GM12878 (cell line): Measurements from ENCODE around the gene SPINDOC. TPM values are rescaled to one million over a fixed set of nuclear protein-coding genes. Genes with fewer than 3 reads are reported as not detected.

Experiments
- ATAC-seq: fragments of 200-7000 bp; cut with Tn5 transposase; 3 replicates; pipeline ENCODE4 v1.9.1; 2020; ENCODE audit warnings: mild to moderate bottlenecking, moderate library complexity
- BruUV-seq: library from RNA; stranded (reverse); fragments of 400-500 nt; replicated peaks from 2 replicates; lab custom pipeline; 2021; lab: Mats Ljungman, UMichigan
- CTCF ChIA-PET: fragments of 300-600 bp; sonication (Branson Sonifier 250); formaldehyde crosslinking; extraction: SDS; loops from one replicate; lab custom pipeline; 2021; ENCODE audit warnings: inconsistent platforms; lab: Yijun Ruan, JAX
- POLR2A ChIA-PET: fragments of 350-600 bp; formaldehyde crosslinking; extraction: SDS; loops from one replicate; lab custom pipeline; 2021; ENCODE audit warnings: inconsistent platforms; lab: Charles Lee
- RAD21 ChIA-PET: fragments of 300-600 bp; sonication (Branson Sonifier 250); formaldehyde crosslinking; loops from one replicate; lab custom pipeline; 2023; ENCODE audit warnings: antibody characterized with exemption; ENCODE audit not compliant: unreplicated experiment; lab: Charles Lee
- SMC1A ChIA-PET: fragments of 300-600 bp; sonication (Branson Sonifier 250); formaldehyde crosslinking; loops from one replicate; lab custom pipeline; 2023; ENCODE audit not compliant: unreplicated experiment, uncharacterized antibody; lab: Charles Lee
- DNase-seq: peaks from one replicate; pipeline ENCODE4 v3.0.0-alpha.2; 2011; ENCODE audit warnings: low read depth, low spot score
- FAIRE-seq: peaks from 3 replicates; lab custom pipeline; 2011; peaks lifted over from hg19 to GRCh38; lab: Jason Lieb, UNC
- H2AFZ ChIP-seq: 2 replicates; pipeline ENCODE4 v1.6.0; 2011; ENCODE audit warnings: low read depth, low read length, control low read depth; ENCODE audit not compliant: control insufficient read depth
- H3K27ac ChIP-seq: 2 replicates; pipeline ENCODE4 v1.5.1; 2011; ENCODE audit warnings: control low read depth; ENCODE audit not compliant: control insufficient read depth, insufficient read depth
- H3K27me3 ChIP-seq, 2 experiments: replicated peaks in 1 of 2; 2 replicates each; pipeline versions ENCODE4 v1.6.0 to v1.6.1; 2011; ENCODE audit warnings: low read length in 1 of 2; ENCODE audit not compliant: control insufficient read depth in 2 of 2, insufficient read depth in 2 of 2
- H3K36me3 ChIP-seq, 2 experiments: 2 replicates each; pipeline ENCODE4 v1.5.1; 2011; ENCODE audit warnings: low read length in 1 of 2; ENCODE audit not compliant: control insufficient read depth in 2 of 2, insufficient read depth in 2 of 2
- H3K4me1 ChIP-seq: 2 replicates; pipeline ENCODE4 v1.6.1; 2011; ENCODE audit warnings: mild to moderate bottlenecking, low read length, moderate library complexity, mixed read lengths; ENCODE audit not compliant: control insufficient read depth, insufficient read depth
- H3K4me2 ChIP-seq: 2 replicates; pipeline ENCODE4 v1.6.0; 2011; ENCODE audit warnings: control low read depth; ENCODE audit not compliant: control insufficient read depth, insufficient read depth
- H3K4me3 ChIP-seq: fragments of 200-600 bp; sonication (generic); 2 replicates; pipeline ENCODE4 v1.5.1; 2016
- H3K79me2 ChIP-seq: 2 replicates; pipeline ENCODE4 v1.6.0; 2011; ENCODE audit warnings: low read length; ENCODE audit not compliant: control insufficient read depth, insufficient read depth
- H3K9ac ChIP-seq: 2 replicates; pipeline ENCODE4 v1.8.0; 2011; ENCODE audit warnings: low read length, control low read depth, mixed read lengths; ENCODE audit not compliant: control insufficient read depth, insufficient read depth
- H3K9me3 ChIP-seq: replicated peaks from 3 replicates; pipeline ENCODE4 v1.5.1; 2011; ENCODE audit warnings: mild to moderate bottlenecking, low read length; ENCODE audit not compliant: control insufficient read depth, insufficient read depth
- H4K20me1 ChIP-seq: 2 replicates; pipeline ENCODE4 v1.6.0; 2011; ENCODE audit not compliant: control insufficient read depth, insufficient read depth
- ASH2L ChIP-seq: fragments of 300-600, 200-600 bp; sonication (generic); IDR thresholded peaks from 2 replicates; pipeline ENCODE4 v1.6.1; 2017; ENCODE audit warnings: low read depth, mild to moderate bottlenecking, borderline replicate concordance
- BCL11A ChIP-seq: IDR thresholded peaks from 2 replicates; pipeline ENCODE4 v1.6.1; 2011; ENCODE audit warnings: low read depth, low read length
- CHD1 ChIP-seq: IDR thresholded peaks from 2 replicates; pipeline ENCODE4 v1.6.1; 2012; ENCODE audit warnings: low read depth, low read length, improper control_type of control experiment
- CHD4 ChIP-seq: fragments of 200-600 bp; sonication (generic); IDR thresholded peaks from 2 replicates; pipeline ENCODE4 v1.6.1; 2016; ENCODE audit warnings: mild to moderate bottlenecking
- FOXK2 ChIP-seq: fragments of 450-650 bp; IDR thresholded peaks from 2 replicates; pipeline ENCODE4 v1.6.1; 2017; ENCODE audit warnings: mild to moderate bottlenecking, moderate library complexity
- IKZF2 ChIP-seq, 2 experiments: fragments of 450-650 bp; IDR thresholded peaks; 2 replicates each; pipeline ENCODE4 v1.6.1; 2017; ENCODE audit warnings: mild to moderate bottlenecking in 2 of 2, moderate library complexity in 2 of 2
- LARP7 ChIP-seq: fragments of 450-650 bp; IDR thresholded peaks from 2 replicates; pipeline ENCODE4 v1.6.1; 2017; ENCODE audit warnings: mild to moderate bottlenecking
- MTA3 ChIP-seq: IDR thresholded peaks from 2 replicates; pipeline ENCODE4 v1.6.1; 2012; ENCODE audit warnings: low read length, inconsistent platforms, borderline replicate concordance
- WGBS: methylation state at CpG from one replicate; pipeline ENCODE4 v1.1.6; 2016; ENCODE audit warnings: low lambda C conversion rate; ENCODE audit not compliant: insufficient replicate concordance, insufficient coverage; ENCODE audit errors: missing lambda C conversion rate; 5-methylcytosine and 5-hydroxymethylcytosine counted together
- in situ Hi-C: fragments of 300-500 bp; cut with MboI; formaldehyde crosslinking; loops from 9 replicates; pipeline ENCODE4 v1.14.3; 2018; ENCODE audit warnings: mixed read lengths
- intact Hi-C: fragments of 100-400 bp; cut with micrococcal nuclease; formaldehyde crosslinking; loops from one replicate; pipeline ENCODE4 v1.14.2; 2022; ENCODE audit not compliant: unreplicated experiment
- polyA plus RNA-seq, 11 experiments: library from polyadenylated mRNA; depleted of rRNA in 4 of 11; unstranded in 6 of 11; stranded (reverse) in 5 of 11; fragments of >200 nt; fragmentation: Nextera tagmentation in 4 of 11; fragmentation: Illumina TruSeq in 1 of 11; extraction: Ambion mirVana in 4 of 11; extraction: Trizol in 1 of 11; gene quantifications; 1 replicate in 1 of 11; 2 replicates in 10 of 11; pipeline versions ENCODE4 v1.2.1 to v1.2.3, GENCODE V29; 2011 to 2016; ENCODE audit warnings: inconsistent platforms in 2 of 11, missing spikeins in 2 of 11, low read depth in 1 of 11
- total RNA-seq, 4 experiments: library from RNA; depleted of rRNA in 3 of 4; stranded (reverse); fragments of >200 nt in 3 of 4; fragmentation: Illumina TruSeq in 1 of 4; extraction: Trizol in 1 of 4; gene quantifications; 2 replicates each; pipeline versions ENCODE4 v1.2.1 to v1.2.3, GENCODE V29; 2013 to 2021
- TF ChIP-seq, protein P1 (sequence below): fragments of 450-650 bp; IDR thresholded peaks from 2 replicates; pipeline ENCODE4 v1.6.1; 2016; ENCODE audit warnings: mild to moderate bottlenecking

Gene SPINDOC
- total and polyA plus RNA-seq, 10 of the 15 experiments (the other 5 are each of a cell fraction or from before 2014, with no cell fraction given), result 0.88 to 38.2 (median 16.9) TPM

DNA sequence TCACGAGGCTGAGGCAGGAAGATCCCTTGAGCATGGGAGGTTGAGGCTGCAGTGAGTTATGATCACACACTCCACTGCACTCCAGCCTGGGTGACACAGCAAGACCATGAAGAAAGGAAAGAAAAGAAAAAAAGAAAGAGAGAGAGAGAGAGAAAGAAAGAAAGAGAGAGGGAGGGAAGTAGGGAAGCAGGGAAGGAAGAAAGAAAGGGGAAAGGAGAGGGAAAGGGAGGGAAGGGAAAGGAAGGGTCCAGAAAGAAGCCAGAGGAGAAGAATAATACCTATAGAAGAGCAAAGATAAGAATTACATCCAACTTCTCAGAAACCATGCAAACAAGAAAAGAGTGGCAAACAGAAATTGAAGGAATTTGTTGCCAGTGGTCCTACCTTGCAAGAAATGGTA lies 27.4 kb upstream of the SPINDOC start:
- Histone ChIP-seq H3K27me3 (no peaks in the 10 kb centered on the region), H3K4me3 (no peak overlapping the region), H3K4me1 (no peaks in the 10 kb centered on the region), H3K9me3 (no peaks in the 10 kb centered on the region; the same call in 2 of the 3 replicates), H3K4me2 (no peak overlapping the region), H4K20me1 (no peaks in the 10 kb centered on the region), H3K9ac (no peak overlapping the region), H3K36me3 (no peaks in the 10 kb centered on the region), H3K27ac (no peak overlapping the region), H3K79me2 (no peaks in the 10 kb centered on the region), H2AFZ (no peak overlapping the region)
- CTCF ChIA-PET, result interaction anchor here (0.6 kb wide), 1 partner anchor 45 kb away, joined by 3 read pairs; no protein-coding TSS in a partner anchor
- POLR2A ChIA-PET, result no interaction called here
- no peak for FAIRE-seq
- TF ChIP-seq CHD4 (no peak), FOXK2 (no peak), CHD1 (no peak), IKZF2 (IDR thresholded peaks at IDR 0.05) (no peak), ASH2L (no peak), BCL11A (no peak), LARP7 (no peak), MTA3 (no peak)
- TF ChIP-seq, protein P1, sequence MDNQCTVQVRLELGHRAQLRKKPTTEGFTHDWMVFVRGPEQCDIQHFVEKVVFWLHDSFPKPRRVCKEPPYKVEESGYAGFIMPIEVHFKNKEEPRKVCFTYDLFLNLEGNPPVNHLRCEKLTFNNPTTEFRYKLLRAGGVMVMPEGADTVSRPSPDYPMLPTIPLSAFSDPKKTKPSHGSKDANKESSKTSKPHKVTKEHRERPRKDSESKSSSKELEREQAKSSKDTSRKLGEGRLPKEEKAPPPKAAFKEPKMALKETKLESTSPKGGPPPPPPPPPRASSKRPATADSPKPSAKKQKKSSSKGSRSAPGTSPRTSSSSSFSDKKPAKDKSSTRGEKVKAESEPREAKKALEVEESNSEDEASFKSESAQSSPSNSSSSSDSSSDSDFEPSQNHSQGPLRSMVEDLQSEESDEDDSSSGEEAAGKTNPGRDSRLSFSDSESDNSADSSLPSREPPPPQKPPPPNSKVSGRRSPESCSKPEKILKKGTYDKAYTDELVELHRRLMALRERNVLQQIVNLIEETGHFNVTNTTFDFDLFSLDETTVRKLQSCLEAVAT, result no peak
- SMC1A ChIA-PET, result no interaction called here
- in situ Hi-C loops, result no loop called here
- no TSS peak for BruUV-seq
- no peak for ATAC-seq
- 0% methylated on average over 1 of the region's 1 CpG for WGBS
- no peak for DNase-seq
- RAD21 ChIA-PET, result no interaction called here
- intact Hi-C loops, result no loop called here
